GM12891 (cell line): ENCODE data around the gene STAT6.
"Not testable (repeated sequence)": the region's sequence is repeated elsewhere in the genome, so short reads cannot be mapped to it uniquely, and the experiment has no call there.

Experiments
- DNase-seq: peaks from one replicate; pipeline ENCODE4 v3.0.0; 2011; ENCODE audit warnings: low spot score; ENCODE audit not compliant: insufficient read length
- FAIRE-seq: peaks from 2 replicates; lab custom pipeline; 2011; peaks lifted over from hg19 to GRCh38; lab: Jason Lieb, UNC
- PAX5 ChIP-seq: IDR thresholded peaks from 2 replicates; pipeline ENCODE4 v1.6.1; 2011; ENCODE audit warnings: low read length, moderate library complexity, mild to moderate bottlenecking; ENCODE audit not compliant: insufficient read depth, severe bottlenecking
- POLR2A ChIP-seq: IDR thresholded peaks from 2 replicates; pipeline ENCODE4 v1.6.1; 2011; ENCODE audit warnings: low read depth, low read length, control low read depth
- POLR2AphosphoS5 ChIP-seq: IDR thresholded peaks from 2 replicates; pipeline ENCODE4 v1.6.1; 2011; ENCODE audit warnings: low read depth, low read length, control low read depth
- POU2F2 ChIP-seq: IDR thresholded peaks from 2 replicates; pipeline ENCODE4 v1.6.1; 2011; ENCODE audit warnings: low read depth, mild to moderate bottlenecking, control low read depth, low read length, moderate library complexity
- SPI1 ChIP-seq: IDR thresholded peaks from 2 replicates; pipeline ENCODE4 v1.6.1; 2011; ENCODE audit warnings: low read depth, low read length, control low read depth
- TAF1 ChIP-seq: IDR thresholded peaks from 2 replicates; pipeline ENCODE4 v1.6.1; 2011; ENCODE audit warnings: low read depth, low read length, control low read depth

Gene STAT6

GRCh38 chr12:57127101-57127725, 16.1 kb upstream of the STAT6 start:
- FAIRE-seq (peak; percentile 70), DNase-seq (no peak)
- TF ChIP-seq TAF1 = no peak

DNA sequence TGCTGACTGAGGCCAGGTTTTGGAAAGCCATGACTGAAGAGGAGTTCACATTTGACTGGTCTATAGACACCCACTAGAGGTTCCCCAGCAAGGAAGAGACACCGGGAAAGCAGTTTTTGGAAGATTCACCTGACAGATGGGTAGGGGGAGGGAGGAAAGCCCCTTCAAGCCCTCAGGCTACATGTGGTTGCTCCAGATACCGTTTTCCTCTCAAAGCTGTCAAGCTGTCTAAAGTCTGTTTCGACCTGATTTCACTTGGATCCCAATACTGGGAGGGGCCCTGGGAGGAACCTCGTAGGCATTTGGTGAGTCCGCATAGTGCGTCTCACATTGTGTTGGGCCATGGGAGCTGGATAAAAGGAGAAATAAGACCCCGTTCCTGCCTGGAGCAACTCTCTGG, 15.4 kb upstream of the STAT6 start:
- no peak for FAIRE-seq
- no peak for DNase-seq
- TF ChIP-seq POLR2A (no peak), POLR2AphosphoS5 (no peak), TAF1 (no peak), POU2F2 (no peak), SPI1 (no peak), PAX5 (no peak)

DNA sequence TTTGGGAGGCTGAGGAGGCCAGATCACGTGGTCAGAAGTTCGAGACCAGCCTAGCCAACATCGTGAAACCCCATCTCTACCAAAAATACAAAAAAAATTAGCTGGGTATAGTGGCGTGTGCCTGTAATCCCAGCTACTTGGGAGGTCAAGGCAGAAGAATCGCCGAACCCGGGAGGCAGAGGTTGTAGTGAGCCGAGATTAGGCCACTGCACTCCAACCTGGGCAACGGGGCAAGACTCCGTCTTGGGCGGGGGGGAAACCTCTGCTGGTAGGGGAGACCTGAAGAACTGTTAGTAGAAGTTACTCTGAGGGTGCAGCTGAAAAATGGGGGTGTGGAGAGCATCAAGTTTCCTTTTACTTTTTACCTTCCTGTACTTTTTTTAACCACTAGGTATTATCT, 14.9 kb upstream of the STAT6 start:
- TF ChIP-seq POLR2AphosphoS5 = no peak
- no peak for DNase-seq
- FAIRE-seq = no peak

- no peak for TF ChIP-seq POU2F2
- no peak for TF ChIP-seq PAX5
- no peak for TF ChIP-seq TAF1
- no peak for TF ChIP-seq SPI1
- TF ChIP-seq POLR2A = no peak
- TF ChIP-seq POLR2AphosphoS5 = no peak
- peak; percentile 59 for DNase-seq
- FAIRE-seq = peak; percentile 80
These were observed 13.2 kb upstream of the STAT6 start for GRCh38 chr12:57124261-57124877.

GRCh38 chr12:57123813-57124212, 12.7 kb upstream of the STAT6 start:
- TF ChIP-seq TAF1 (no peak), POLR2AphosphoS5 (no peak), POLR2A (no peak), SPI1 (no peak), PAX5 (no peak), POU2F2 (no peak)
- no peak for DNase-seq
- FAIRE-seq = no peak

- FAIRE-seq, DNase-seq: not testable (repeated sequence)
These were observed 9.6 kb upstream of the STAT6 start for GRCh38 chr12:57120718-57121117.

DNA sequence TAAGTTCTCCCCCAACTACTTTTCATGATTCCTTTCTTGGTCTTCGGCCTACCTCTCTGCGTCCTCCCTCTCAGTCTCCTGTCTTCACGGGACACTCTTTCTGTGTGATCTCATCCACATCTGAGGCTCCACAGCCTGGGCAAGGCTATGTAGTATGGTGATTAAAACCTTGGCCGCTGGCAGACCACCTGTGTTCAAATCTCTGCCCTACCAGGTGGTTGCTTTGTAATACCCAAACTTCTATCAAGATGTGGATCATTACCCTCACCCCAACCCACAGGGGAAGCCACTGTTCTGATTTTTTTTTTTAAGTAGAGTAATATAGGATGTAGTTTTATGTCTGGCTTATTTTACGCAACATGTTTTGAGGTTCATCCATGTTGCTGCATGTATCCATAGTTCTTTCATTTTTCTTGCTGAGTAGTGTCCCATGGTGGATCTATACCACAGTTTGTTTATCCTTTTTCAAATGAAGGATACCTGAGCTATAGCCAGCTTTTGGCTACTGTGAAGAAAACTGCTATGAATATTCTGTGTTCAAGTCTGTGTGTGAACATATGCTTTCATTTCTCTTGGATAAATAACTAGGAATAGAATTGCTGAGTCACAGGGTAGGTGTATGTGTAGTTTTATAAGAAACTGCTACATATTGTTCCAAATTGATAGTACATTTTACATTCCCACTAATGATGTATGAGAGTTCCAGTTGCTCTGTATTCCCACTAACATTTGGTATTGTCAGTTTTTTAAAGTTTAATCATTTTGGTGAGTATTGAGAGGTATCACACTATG, 8.3 kb upstream of the STAT6 start:
- FAIRE-seq (no peak), DNase-seq (no peak)
- TF ChIP-seq POLR2AphosphoS5 = no peak
- TF ChIP-seq TAF1 = no peak

DNA sequence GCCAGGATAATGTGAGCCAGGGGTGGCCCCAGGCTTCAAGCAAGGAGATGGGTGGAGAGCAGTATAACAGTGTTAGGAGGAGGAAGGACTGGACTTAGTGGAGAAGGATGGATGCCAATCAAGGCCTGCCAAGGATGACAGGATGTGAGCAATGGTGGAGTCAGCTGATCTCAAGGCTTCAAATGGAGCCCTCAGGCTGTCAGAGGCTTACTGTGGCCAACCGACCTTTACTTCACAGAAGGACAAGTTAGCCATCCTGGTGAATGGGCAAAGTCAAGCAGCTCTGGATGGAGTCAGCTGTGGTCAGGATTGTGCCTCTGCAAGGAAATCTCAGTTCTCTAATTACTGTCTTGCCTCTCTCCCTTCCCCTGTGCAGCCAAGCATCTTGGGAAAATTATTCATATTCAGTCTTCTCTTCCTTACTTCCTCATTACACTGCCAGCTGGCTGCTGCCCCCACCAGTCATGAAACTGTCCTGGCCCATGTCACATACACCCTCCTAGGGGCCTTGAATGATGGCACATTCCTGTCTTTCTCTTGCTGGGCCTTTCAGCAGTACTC, 7.6 kb upstream of the STAT6 start:
- no peak for DNase-seq
- FAIRE-seq = peak; percentile 50
- TF ChIP-seq POLR2A (no peak), SPI1 (peak; percentile 45; the same call in 1 of the 2 replicates), TAF1 (no peak), POLR2AphosphoS5 (no peak)

- DNase-seq (no peak), FAIRE-seq (no peak)
- TF ChIP-seq TAF1 (no peak), PAX5 (no peak), POLR2AphosphoS5 (no peak), POLR2A (no peak), POU2F2 (no peak), SPI1 (no peak)
These were observed 5.6 kb upstream of the STAT6 start for GRCh38 chr12:57116580-57117281.
